ENCODE results near the gene BPI. TPM values are rescaled to one million over a fixed set of nuclear protein-coding genes. Genes with fewer than 3 reads are reported as not detected.

Gene BPI
- total RNA-seq: not detected in 2 replicates

DNA sequence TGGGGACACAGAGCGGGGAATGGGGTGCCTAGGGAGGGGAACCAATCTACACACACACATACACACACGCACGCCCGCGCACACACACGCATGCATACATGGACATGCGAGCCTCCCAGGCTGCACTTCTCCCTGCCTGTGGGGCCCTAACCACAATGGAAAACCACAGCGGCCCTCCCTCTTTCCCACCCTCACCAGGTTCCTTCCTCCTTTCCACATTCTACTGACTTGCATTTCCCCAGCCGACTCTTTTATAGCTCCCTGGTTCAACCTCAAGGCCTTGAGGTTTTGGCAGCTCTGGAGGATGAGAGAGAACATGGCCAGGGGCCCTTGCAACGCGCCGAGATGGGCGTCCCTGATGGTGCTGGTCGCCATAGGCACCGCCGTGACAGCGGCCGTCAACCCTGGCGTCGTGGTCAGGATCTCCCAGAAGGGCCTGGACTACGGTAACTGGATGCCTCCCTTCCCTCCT, at the start of gene BPI:
TSS of gene BPI (plus strand) at position 249 of the 472 bp plus-strand sequence. CDS start at position 317, 68 bp downstream.

DNA sequence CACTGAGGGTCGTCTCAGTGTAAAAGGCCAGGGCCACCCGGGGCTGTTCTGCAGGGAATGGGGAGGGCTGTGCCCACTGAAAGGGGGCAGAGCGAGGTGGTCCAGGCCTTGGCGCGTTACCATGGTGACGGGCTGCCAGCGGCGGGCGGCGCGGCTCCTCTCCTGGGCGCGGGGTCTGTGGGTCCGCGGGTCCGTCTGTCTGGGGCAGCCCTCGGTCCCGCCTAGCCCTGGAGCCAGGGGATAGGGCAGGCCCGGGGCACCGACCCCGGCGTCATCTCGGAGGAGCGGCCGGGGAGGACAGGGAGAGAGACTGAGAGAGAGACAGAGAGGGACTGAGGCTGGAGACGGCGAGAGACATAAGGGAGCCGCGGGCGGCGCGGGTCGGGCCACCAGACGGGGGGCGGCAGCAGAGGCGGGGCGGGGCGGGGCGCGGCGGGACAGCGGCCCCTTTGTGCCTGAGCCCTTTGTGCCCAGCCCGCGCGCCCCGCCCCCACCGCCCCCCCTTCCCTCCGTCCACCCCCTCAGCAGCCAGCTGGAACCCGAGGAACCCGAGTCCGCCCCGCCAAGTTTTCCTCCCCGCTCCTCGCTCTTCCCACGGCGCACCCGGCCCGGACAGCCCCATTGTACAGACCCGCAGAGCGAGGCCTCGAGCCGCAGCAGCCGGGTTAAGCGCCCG, 43.4 kb upstream of the BPI start, which contains the start of gene KIAA1755:
TSS of gene KIAA1755 (minus strand) at position 358 of the 676 bp plus-strand sequence. CDS start at position 123, 235 bp downstream.

DNA sequence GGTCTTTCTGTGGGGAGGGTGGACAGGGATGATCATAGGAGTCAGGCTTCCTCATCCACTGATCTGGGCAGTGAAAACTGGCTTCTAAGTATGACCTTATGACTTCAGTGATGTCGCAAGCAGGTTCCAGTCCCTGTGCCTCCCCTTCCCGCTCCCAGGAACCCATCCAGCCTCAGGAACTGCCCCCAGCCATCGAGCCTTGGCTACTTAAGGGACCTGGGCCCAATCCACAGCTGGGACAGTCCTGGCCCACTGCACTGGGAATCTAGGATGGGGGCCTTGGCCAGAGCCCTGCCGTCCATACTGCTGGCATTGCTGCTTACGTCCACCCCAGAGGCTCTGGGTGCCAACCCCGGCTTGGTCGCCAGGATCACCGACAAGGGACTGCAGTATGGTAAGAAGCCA, 42.3 kb downstream of the BPI start, which contains the start of gene LBP:
TSS of gene LBP (plus strand) at position 236 of the 405 bp plus-strand sequence. CDS start at position 271, 35 bp downstream.

Other genes with a start within 250 kb of the BPI start
- gene TGM2, start 138.9 kb upstream of the BPI start, total RNA-seq: 2.6 and 67.5 TPM in 2 replicates
- 0.21 and 0.24 TPM in 2 replicates for gene KIAA1755, start 43.4 kb upstream of the BPI start, total RNA-seq
- not detected in 2 replicates for gene LBP, start 42.3 kb downstream of the BPI start, total RNA-seq
- 10.4 and 20.0 TPM in 2 replicates for gene SNHG17, start 131.2 kb downstream of the BPI start, total RNA-seq
- 20.0 and 20.5 TPM in 2 replicates for gene RALGAPB, start 168.7 kb downstream of the BPI start, total RNA-seq